IPS-18c (cell line): Measurements from ENCODE around the gene MEG3.

Experiments used
- H3K4me3 ChIP-seq: 2 replicates; pipeline ENCODE4 v1.7.0; 2013; ENCODE audit warnings: low read depth, mild to moderate bottlenecking, low read length, moderate library complexity; ENCODE audit not compliant: insufficient read depth
- H3K9me3 ChIP-seq: one replicate; pipeline ENCODE4 v1.6.1; 2013; ENCODE audit warnings: mild to moderate bottlenecking, low read length, moderate library complexity; ENCODE audit not compliant: control insufficient read depth, insufficient read depth

MEG3 gene

DNA sequence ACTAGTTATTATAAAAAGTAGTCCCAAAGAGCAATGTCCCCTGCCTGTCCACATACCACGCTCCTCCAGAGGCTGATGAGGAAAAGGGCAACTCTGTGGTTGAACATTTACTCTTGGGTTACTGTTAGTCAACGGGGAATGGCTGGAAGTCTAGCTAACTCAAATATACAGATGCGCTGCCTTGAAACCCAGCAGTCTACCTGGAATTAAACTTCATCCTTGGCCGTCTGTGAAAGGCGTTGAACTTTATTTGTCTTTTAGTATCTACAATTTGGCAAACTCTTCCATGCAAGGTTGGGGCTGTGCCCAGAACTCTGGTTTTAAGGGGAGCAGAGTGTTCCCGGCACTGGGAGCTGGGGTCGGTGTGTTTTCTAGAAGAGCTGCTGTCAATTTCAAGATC lies 3.9 kb upstream of the MEG3 start:
- Histone ChIP-seq H3K4me3 (no peak overlapping the region), H3K9me3 (no peaks in the 10 kb centered on the region)

DNA sequence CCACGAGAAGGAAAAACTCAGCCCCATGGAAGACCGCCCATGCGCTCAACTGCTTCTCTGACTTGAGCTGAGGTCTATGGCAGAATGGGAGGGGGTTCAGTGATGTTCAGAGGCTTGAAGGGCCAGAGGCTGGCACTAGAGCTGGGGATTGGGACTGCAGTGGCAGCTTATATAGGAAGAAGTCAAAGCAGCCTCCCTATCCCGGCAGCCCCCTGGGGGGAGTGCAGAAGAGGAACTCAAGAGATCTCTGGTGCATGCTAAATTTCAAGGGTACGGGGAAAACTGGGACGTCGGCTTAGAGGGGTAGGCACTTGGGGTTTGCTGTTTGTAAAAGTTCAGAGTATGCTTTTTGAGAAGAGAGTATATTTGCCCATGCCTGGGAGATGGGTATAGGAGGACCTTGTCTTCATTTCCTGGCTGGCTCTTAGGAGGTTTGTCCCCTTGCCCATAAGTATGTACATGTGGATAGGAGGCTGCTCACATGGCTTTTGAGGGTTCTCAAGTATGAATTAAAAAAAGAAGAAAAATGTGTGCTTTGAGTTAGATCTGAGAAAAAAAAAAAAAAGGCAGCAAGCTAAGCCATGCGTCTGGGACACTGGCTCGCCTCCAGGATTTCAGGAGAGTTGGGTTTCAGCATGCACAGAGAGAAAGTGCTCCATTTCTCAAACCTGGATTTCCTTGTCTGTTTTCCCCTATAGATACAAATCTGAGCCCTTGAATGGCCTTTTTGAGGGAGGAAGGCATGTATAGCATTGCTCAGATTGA lies 3.2 kb upstream of the MEG3 start:
- H3K9me3 ChIP-seq, result peaks cover 5% of the 10 kb centered on the region
- no peak overlapping the region for H3K4me3 ChIP-seq

DNA sequence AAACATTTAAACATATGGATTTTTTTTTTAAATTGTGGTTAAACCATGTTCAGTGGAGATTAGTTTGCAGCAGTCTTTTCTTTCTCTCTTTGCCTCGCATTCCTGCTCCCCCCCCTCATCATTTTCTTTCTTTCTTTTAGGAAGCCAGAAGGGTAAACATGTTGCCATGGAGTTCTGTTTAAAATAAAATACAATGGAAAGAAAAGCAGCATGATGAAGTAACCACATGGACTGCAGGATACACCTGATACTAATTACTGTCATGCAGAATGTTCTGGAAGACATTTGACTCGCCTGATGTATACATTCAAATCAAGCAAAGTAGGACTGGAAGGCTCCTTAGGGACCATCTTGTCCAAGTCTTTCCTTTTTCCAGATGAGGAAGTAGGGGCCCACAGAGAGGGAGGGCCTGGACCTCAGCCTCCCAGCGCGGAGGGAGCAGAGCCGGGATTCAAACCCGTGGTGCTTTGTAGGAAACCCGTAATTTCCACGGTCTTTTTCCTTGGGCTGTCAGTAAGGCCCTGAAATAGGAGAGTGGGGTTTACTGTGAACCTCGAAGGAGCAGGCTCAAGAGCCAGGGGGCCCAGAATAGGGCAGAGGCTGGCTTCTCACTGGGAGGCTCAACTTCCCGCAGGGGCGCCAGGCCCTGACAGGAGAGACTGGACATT lies 2.4 kb upstream of the MEG3 start:
- Histone ChIP-seq H3K4me3 (no peak overlapping the region), H3K9me3 (peaks cover 6% of the 10 kb centered on the region)

DNA sequence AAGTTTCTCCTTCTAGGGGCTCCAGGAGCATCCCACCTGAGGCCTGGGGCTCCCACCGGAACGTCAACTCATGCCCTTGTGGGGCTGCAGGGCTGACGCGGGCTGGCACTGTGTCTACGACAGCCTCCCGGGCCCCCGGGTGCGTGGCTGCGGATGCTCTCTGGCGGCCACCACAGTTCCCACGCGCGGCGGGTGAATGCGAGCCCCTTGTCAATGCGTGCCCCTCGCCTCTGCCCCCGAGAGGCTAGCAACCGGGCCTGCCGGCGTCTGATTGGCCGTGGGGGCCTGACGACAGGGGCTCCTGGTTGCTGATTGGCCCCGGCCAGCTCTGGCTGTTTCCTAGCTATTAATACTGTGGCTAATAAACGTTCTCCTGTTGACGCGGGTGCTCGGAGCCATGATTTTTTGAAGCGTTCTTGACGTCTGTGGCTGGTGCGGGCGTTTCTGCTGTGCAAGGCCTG lies 1.8 kb upstream of the MEG3 start:
- Histone ChIP-seq H3K9me3 (peaks cover 6% of the 10 kb centered on the region), H3K4me3 (no peak overlapping the region)

DNA sequence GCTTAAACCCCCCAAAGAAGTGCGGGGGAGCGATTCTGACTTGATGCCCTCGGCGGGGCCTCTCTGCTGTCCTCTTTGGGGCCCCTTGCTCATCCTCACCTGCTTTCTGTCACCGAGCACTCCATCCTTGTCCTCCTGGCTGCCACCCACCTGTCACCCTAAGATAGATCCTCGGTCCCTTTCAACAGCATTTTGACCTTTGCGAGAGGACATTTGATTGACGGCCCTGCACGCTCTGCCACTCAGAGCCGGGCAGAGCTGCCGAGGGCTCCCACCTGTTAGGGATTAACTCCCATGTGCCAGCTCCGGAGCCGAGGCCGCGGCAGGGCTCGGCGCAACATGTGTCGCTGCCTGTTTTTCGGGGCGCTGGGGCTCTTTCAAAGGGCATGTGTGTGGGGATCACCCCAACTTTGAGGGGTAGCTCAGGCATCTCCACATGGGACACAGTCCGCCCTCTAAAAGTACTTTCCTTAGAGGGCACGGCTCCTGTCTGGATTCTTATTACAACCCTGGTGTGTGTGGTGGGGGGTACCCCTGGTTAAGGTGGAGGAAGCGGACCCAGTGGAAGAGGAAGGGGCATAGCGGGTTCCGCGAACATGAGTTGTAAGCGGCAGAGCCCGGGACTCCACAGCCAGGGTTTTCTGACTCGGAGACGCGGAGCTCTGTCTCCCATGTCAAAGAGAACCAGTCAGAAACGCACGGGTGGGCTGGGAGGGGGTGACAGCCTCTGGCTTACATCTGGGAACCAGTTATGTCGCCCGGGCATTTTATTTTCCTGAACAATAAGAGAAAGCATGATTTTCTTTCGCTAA lies 811 bp upstream of the MEG3 start:
- Histone ChIP-seq H3K4me3 (no peak overlapping the region), H3K9me3 (peaks cover 6% of the 10 kb centered on the region)

DNA sequence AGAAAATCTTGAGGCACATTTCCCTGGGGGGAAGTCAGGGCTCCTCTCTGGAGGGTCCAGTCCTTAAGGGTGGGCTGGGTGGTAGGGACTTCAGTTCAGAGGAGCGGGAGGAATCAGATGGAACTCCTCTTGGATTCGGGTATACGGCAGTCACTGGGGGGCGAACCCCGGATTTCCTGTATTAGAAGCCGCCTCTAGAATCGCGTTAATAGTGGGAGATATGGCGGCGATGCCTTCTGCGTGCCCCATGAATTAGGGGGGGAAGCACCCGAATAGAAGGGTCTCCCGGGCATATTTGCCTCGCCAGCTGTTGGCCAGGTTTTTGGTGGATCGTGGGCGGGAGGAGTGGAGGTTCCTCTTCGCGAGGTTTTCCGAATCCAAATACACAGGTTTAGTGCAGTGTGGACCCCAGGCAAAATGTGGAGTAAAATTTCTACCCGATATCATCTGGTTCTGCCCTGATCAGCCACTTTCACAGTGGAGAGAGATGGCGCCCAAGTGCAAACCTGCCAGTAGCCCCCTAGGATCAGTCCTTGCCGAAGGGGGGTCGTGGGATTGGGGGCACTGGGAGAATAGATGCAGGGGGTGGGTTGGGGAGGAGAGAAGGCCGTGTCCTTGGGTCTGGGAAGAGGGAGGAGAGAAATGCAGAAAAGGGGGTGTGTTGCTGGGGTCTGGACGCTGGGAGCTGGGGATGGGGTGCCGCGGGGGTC lies 628 bp downstream of the MEG3 start:
- Histone ChIP-seq H3K4me3 (no peak overlapping the region), H3K9me3 (peaks cover 6% of the 10 kb centered on the region)

DNA sequence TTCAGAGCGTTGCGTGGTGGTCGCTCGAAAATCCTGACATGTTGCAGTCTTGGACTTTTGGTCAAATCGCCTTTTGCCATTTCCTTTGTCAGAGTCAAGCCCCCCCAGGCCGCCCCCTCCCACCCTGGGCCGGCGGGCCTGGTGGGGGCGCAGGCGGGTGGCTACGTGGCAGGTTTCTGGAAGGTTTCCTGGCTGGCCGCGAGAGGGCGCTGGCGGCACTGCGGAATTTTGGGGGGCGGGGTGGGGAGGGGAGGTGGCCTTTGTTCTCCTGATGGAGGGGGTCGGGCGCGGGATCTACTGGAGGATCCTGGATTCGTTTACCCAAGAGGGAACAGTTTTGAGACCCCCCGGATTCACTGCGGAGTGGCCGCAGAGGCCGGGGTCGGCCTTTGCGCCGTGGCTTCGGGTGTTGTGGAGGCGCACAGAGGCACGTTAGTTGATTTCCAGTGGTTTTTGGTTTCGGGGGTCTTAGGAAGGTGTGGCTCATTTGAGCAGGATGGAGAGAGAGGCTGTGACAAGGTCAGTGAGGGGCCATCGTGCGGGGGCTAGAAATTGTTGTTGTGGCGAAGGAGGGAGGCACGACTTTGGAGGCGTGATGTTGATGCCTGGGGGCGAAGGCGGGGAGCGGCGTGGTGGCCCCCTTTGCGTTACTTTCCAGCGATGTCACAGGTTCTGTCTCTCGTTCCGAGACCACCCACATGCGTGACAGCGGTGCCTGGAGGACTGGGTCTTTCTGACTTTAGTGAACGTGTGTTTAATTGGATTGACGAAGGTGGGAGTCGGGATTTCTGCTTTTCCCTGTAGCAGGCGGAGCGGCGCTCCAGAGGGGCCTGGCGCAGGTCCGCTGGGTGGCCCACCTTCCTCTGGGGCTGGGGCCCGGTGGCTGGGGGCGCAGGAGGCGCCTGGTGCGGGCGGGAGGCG lies 1.4 kb downstream of the MEG3 start:
- Histone ChIP-seq H3K9me3 (peaks cover 6% of the 10 kb centered on the region), H3K4me3 (no peak overlapping the region)

DNA sequence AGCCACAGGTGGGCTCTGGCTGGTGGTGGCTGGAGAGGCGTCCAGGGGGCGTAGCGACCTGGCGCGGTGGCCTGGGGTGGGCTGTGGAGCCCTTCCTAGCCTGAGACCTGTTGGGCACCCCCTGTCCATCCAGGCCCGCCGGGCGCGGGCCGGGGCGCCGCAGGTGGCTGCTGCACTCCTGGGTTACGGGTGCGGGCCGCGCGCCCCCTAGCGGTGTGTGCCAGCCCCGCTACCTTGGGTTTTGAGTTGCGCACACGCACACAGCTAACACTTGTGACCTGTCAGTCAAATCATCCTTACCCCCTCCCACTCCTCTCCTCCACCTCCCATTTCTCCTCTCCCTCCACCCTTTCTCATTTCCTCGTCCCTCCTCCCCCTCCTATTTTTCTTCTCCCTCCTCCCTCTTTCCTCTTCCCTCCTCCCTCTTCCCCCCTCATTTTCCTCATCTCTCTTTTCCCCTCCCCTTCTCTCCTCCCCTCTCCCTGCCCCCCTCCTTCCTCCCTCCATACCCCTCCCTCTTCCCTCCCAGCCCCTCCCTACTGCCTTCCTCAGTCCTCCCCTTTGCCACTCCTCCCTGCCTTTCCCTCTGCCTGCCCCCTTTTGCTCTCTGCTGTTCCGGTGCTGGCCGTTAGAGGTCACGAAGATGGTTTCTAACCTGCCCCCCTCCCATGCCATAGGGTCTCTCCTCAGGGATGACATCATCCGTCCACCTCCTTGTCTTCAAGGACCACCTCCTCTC lies 2.3 kb downstream of the MEG3 start:
- Histone ChIP-seq H3K9me3 (peaks cover 6% of the 10 kb centered on the region), H3K4me3 (no peak overlapping the region)

DNA sequence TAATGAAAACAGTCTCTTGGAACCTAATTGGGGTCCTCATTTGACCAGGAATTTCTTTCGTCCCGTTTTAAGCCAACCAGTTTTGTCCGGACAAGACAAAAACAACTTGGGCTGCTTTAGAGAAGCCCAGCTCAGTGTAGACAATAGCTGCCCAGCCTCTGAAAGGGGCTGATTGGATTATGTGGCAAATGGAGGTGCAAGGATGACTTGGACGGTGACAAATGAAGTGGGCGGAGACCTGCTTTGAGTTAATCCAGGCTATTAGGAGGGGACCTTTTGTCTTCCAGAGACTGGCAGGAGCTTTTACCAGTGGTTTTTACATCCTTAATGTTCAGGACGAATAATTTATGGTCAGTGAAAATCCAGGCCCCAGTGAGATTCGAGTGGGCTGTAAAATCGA lies 4.8 kb downstream of the MEG3 start:
- H3K9me3 ChIP-seq, result peaks cover 6% of the 10 kb centered on the region
- H3K4me3 ChIP-seq, result no peak overlapping the region

DNA sequence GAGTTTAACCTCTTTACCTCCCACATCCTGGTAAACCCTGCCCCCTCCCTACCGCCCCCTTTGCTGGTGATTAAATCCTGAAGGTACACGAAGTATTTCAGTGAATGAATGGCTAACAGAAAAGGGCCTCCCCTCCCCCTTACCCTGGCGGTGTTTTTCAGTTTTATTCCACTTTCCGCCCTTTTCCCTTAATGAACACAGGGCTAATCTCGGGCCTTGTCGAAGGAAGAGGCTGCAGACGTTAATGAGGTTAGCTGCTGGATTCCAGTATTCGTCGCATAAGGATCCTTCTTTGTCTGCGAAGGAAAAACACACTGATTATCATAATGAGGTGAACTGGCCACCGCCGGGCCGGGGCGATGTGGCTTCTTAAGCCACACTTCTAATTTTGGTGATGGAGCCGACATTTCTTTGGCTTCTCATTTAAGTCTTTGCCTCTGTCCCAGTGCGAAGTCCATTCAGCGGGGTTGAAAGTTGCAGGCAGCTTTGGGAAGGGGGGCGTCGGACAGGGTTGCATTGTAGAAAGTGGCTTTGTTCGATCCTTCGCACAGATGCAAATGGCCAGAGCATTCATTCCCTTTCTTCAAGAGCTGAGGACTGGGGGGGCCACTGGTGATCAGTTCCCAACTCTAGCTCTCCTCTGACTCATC lies 6.5 kb downstream of the MEG3 start:
- peaks cover 4% of the 10 kb centered on the region for H3K9me3 ChIP-seq
- no peak overlapping the region for H3K4me3 ChIP-seq

DNA sequence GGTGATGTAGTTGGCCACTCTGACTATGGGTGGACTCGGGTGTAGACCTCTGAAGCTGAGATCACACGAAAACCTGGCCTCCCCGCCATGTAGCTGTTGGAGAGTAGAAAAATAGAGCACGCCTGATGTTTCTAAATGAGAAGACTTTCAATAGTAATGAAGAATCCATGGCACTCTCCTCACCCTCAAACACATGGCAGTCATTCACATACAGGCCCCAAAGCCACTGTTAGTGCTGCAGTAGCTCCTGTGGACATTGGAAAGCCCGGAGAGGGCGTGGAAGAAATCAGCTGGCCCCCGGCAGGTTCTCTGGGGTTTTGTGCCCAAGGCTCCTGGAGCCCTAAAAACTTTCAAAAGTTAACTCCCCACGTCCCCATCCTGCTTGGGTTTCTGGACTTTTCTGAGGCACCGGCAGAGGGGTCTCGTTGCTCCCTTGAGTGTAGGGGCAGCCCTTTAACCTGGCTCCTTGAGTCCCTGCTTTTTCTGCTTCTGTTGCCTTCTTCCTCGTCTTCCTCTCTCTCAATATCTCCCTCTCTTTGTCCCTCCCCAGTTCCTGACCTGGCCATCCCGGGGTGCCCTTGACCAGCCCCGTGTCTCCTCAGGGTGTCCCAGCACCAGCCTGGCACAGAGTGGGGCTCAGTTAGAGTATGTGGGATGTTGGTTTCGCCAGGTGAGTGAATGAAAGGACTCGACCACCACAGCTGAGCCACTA lies 8.3 kb downstream of the MEG3 start:
- no peak overlapping the region for H3K4me3 ChIP-seq
- no peaks in the 10 kb centered on the region for H3K9me3 ChIP-seq

DNA sequence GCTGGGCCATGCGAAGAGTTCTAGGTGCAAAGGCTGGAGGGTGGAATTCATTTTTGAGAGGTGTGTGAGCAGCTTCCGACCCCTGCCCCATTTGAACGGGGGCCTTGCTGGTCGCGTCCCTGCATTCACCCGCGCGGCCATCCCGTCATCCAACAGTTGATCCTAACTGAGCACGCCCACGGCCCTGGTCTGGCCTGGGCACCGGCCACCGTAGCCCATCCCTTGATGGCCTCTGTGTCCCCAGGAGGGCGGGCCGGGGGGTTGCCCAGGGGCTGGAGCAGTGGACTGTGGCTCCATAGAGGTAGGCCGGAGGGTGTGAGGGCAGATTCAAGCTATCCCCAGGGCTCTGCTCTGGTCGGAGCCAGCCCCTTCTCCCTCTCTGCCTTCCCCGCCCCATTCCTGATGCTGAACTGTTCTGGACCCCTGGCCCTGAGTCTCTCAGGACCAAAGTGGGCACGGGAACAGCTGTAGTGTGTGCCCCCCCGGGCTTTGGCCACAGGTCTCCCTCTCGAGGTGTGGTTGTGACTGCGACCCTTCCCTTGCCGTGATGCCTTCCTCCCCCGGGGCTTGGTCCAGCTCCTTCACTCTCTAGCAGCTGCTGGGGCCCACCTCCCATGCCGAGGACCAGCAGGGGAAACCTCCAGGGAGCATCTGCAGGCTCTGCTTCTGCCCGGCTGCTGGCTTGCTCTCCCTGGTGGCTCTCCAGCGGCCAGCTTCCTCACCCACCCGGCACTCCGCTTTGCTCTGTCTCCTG lies 9.1 kb downstream of the MEG3 start:
- H3K4me3 ChIP-seq, result no peak overlapping the region
- no peaks in the 10 kb centered on the region for H3K9me3 ChIP-seq

DNA sequence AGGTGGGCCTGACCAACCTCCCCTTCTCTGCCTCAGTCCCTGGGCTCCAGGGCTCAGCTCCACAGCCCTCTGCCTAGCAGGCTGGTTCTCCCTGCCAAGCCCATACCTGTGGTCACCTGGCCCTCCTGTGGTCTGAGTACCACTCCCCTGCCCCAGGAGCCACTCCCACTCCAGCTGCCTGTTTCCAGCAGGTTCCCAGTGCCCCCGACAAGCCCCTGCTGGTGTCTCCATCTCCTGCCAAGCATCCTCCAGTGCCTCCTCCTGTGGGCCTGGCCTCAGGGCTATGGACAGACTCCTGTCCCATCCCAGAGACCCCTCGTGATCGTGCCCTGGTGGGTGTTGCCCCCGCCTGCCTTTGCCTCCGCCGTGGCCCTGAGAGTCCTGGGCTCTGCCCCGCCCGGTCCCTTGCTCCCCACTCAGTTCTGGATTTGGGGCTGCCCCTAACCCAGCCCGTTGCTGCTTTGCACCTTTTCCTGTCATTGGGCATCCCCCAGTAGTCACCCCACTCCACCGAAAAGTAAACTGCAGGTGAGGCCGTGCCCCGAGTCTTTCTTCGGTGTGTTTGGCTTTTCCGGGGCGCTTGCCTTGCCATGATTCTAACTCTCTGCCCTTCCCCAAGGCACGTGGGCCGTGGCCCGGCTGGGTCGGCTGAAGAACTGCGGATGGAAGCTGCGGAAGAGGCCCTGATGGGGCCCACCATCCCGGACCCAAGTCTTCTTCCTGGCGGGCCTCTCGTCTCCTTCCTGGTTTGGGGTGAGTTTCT lies 9.8 kb downstream of the MEG3 start:
- no peaks in the 10 kb centered on the region for H3K9me3 ChIP-seq
- H3K4me3 ChIP-seq, result no peak overlapping the region

DNA sequence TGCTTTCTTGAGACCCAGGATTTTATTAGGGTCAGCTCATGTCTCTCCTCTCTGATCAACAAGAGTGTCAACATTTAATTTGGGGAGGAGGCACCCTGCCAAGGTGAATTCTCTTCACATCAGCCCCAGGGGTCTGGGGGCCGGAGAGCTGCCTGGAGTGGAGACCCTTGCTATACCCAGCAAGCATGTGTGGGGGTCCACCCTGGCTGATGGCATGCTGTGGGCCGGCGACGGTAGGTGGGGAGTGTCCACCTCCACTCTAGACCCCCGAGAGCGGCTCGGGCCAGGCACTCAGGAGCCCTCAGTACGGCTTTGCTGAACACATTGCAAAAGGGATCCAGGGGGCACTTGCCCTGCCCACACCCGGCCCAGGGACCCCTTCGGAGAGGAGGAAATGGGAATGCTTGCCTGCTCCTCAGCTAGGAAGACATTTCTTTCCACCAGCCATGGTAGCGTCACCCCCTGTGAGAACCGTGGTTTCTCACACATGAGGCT lies 10.4 kb downstream of the MEG3 start:
- no peaks in the 10 kb centered on the region for H3K9me3 ChIP-seq
- no peak overlapping the region for H3K4me3 ChIP-seq
